G401 (cell line): ENCODE results near the gene APOC3. TPM values are rescaled to one million over a fixed set of nuclear protein-coding genes. Genes with fewer than 3 reads are reported as not detected.

Experiments used
- DNase-seq: peaks from one replicate; pipeline ENCODE4 v3.0.0-alpha.2; 2015; ENCODE audit warnings: low spot score
- in situ Hi-C: cut with HindIII; loops from 2 replicates; pipeline ENCODE4 v1.10.0; 2016; ENCODE audit warnings: low sequenced_read_pairs, mixed read lengths
- total RNA-seq: library from RNA; depleted of rRNA; stranded (reverse); fragments of >200 nt; shearing (Covaris generic); gene quantifications from 2 replicates; pipeline ENCODE4 v1.2.3, GENCODE V29; 2014

The APOC3 gene
- total RNA-seq, 1 experiment from 2014 or later = not detected

GRCh38 chr11:116842117-116842516 lies 12.4 kb downstream of the APOC3 start:
- no peak for DNase-seq
- in situ Hi-C loops = no loop called here

- in situ Hi-C loops = no loop called here
These were observed 13.2 kb downstream of the APOC3 start for GRCh38 chr11:116842909-116843308.

GRCh38 chr11:116843661-116844060 lies 14.0 kb downstream of the APOC3 start:
- in situ Hi-C loops = no loop called here
- DNase-seq = no peak

More at GRCh38 chr11:116842909-116843308, 13.2 kb downstream of the APOC3 start:
- no peak for DNase-seq

GRCh38 chr11:116844722-116845121 lies 15.0 kb downstream of the APOC3 start:
- in situ Hi-C loops = no loop called here

GRCh38 chr11:116847612-116848011 lies 17.9 kb downstream of the APOC3 start:
- in situ Hi-C loops = no loop called here
- no peak for DNase-seq

More at GRCh38 chr11:116844722-116845121, 15.0 kb downstream of the APOC3 start:
- DNase-seq = peak; percentile 44

- in situ Hi-C loops = no loop called here
These were observed 19.4 kb downstream of the APOC3 start for GRCh38 chr11:116849060-116849459.

GRCh38 chr11:116849486-116849885 lies 19.8 kb downstream of the APOC3 start:
- in situ Hi-C loops = no loop called here
- no peak for DNase-seq

More at GRCh38 chr11:116849060-116849459, 19.4 kb downstream of the APOC3 start:
- no peak for DNase-seq

- in situ Hi-C loops = no loop called here
- DNase-seq = no peak
These were observed 21.9 kb downstream of the APOC3 start for GRCh38 chr11:116851626-116852025.

GRCh38 chr11:116852261-116853031 lies 22.7 kb downstream of the APOC3 start:
- in situ Hi-C loops = no loop called here
- DNase-seq = no peak

GRCh38 chr11:116853461-116854073 lies 23.9 kb downstream of the APOC3 start:
- in situ Hi-C loops = no loop called here
- peak; percentile 70 for DNase-seq

- DNase-seq = no peak
- in situ Hi-C loops = no loop called here
These were observed 25.7 kb downstream of the APOC3 start for GRCh38 chr11:116855413-116855812.

GRCh38 chr11:116856423-116856822 lies 26.7 kb downstream of the APOC3 start:
- in situ Hi-C loops = no loop called here
- DNase-seq = no peak

- DNase-seq = no peak
- in situ Hi-C loops = no loop called here
These were observed 27.6 kb downstream of the APOC3 start for GRCh38 chr11:116857316-116857715.

GRCh38 chr11:116857936-116858335 lies 28.2 kb downstream of the APOC3 start:
- in situ Hi-C loops = no loop called here
- DNase-seq = no peak

GRCh38 chr11:116859175-116859574 lies 29.5 kb downstream of the APOC3 start:
- no peak for DNase-seq
- in situ Hi-C loops = no loop called here

- DNase-seq = no peak
- in situ Hi-C loops = no loop called here
These were observed 30.6 kb downstream of the APOC3 start for GRCh38 chr11:116860303-116860702.

- DNase-seq = no peak
- in situ Hi-C loops = no loop called here
These were observed 31.8 kb downstream of the APOC3 start for GRCh38 chr11:116861539-116861938.

GRCh38 chr11:116862185-116862584 lies 32.5 kb downstream of the APOC3 start:
- in situ Hi-C loops = no loop called here
- DNase-seq = peak; percentile 54

GRCh38 chr11:116862951-116863350 lies 33.2 kb downstream of the APOC3 start:
- in situ Hi-C loops = no loop called here
- DNase-seq = no peak

GRCh38 chr11:116864531-116864930 lies 34.8 kb downstream of the APOC3 start:
- in situ Hi-C loops = no loop called here

GRCh38 chr11:116865696-116866095 lies 36.0 kb downstream of the APOC3 start:
- in situ Hi-C loops = no loop called here
- no peak for DNase-seq

More at GRCh38 chr11:116864531-116864930, 34.8 kb downstream of the APOC3 start:
- no peak for DNase-seq
